Measurements from ENCODE around the gene PPP3CA.

Gene PPP3CA

GRCh38 chr4:101009471-101009870, 337.9 kb downstream of the PPP3CA start:
- no peak overlapping the region for H2AFZ ChIP-seq (ENCODE audit: low read length)
- no peak overlapping the region for H3K4me2 ChIP-seq (ENCODE audit: low read length)

GRCh38 chr4:101008503-101008902, 338.8 kb downstream of the PPP3CA start:
- TF ChIP-seq CTCF (IDR thresholded peaks at IDR 0.05; ENCODE audit: low read length) (no peak), EZH2 (IDR thresholded peaks at IDR 0.05; ENCODE audit: borderline replicate concordance, low read length) (no peak)
- no peak overlapping the region for H3K27ac ChIP-seq (ENCODE audit: low read depth, low read length, poor library complexity, severe bottlenecking)

More at GRCh38 chr4:101009471-101009870, 337.9 kb downstream of the PPP3CA start:
- no peaks in the 10 kb centered on the region for H3K79me2 ChIP-seq (ENCODE audit: insufficient read depth, low read length)
- no peaks in the 10 kb centered on the region for H4K20me1 ChIP-seq (ENCODE audit: insufficient read depth, low read length)
- H3K27me3 ChIP-seq (ENCODE audit: insufficient read depth, low read length): no peaks in the 10 kb centered on the region
- no peaks in the 10 kb centered on the region for H3K9me3 ChIP-seq (ENCODE audit: low read length)
- no peaks in the 10 kb centered on the region for H3K9me2 ChIP-seq (ENCODE audit: low read depth, low read length)
- H3K4me3 ChIP-seq (ENCODE audit: low read depth, low read length, poor library complexity, severe bottlenecking): no peak overlapping the region
- H3F3A ChIP-seq (ENCODE audit: insufficient read depth, low read length): no peaks in the 10 kb centered on the region
- no peak for TF ChIP-seq EZH2 (IDR thresholded peaks at IDR 0.05; ENCODE audit: borderline replicate concordance, low read length)
- no peak for TF ChIP-seq CTCF (IDR thresholded peaks at IDR 0.05; ENCODE audit: low read length)
- no peaks in the 10 kb centered on the region for H3K36me3 ChIP-seq (ENCODE audit: insufficient read depth, low read length)
- no peak overlapping the region for H3K9ac ChIP-seq (ENCODE audit: low read length)
- H3K27ac ChIP-seq (ENCODE audit: low read depth, low read length, poor library complexity, severe bottlenecking): no peak overlapping the region
- H3K4me1 ChIP-seq (ENCODE audit: insufficient read depth, low read length, severe bottlenecking): no peaks in the 10 kb centered on the region

GRCh38 chr4:101005659-101006058, 341.7 kb downstream of the PPP3CA start:
- Histone ChIP-seq H2AFZ (ENCODE audit: low read length) (no peak overlapping the region), H3K27me3 (ENCODE audit: insufficient read depth, low read length) (no peaks in the 10 kb centered on the region), H3K79me2 (ENCODE audit: insufficient read depth, low read length) (no peaks in the 10 kb centered on the region), H3K9ac (ENCODE audit: low read length) (no peak overlapping the region), H3K36me3 (ENCODE audit: insufficient read depth, low read length) (no peaks in the 10 kb centered on the region), H3K27ac (ENCODE audit: low read depth, low read length, poor library complexity, severe bottlenecking) (no peak overlapping the region), H3K4me1 (ENCODE audit: insufficient read depth, low read length, severe bottlenecking) (no peaks in the 10 kb centered on the region), H3F3A (ENCODE audit: insufficient read depth, low read length) (no peaks in the 10 kb centered on the region), H3K4me2 (ENCODE audit: low read length) (no peak overlapping the region), H3K9me3 (ENCODE audit: low read length) (no peaks in the 10 kb centered on the region), H3K9me2 (ENCODE audit: low read depth, low read length) (no peaks in the 10 kb centered on the region), H3K4me3 (ENCODE audit: low read depth, low read length, poor library complexity, severe bottlenecking) (no peak overlapping the region), H4K20me1 (ENCODE audit: insufficient read depth, low read length) (no peaks in the 10 kb centered on the region)
- TF ChIP-seq CTCF (IDR thresholded peaks at IDR 0.05; ENCODE audit: low read length) (no peak), EZH2 (IDR thresholded peaks at IDR 0.05; ENCODE audit: borderline replicate concordance, low read length) (no peak)

More at GRCh38 chr4:101008503-101008902, 338.8 kb downstream of the PPP3CA start:
- Histone ChIP-seq H3F3A (ENCODE audit: insufficient read depth, low read length) (no peaks in the 10 kb centered on the region), H3K4me3 (ENCODE audit: low read depth, low read length, poor library complexity, severe bottlenecking) (no peak overlapping the region), H3K9ac (ENCODE audit: low read length) (no peak overlapping the region), H2AFZ (ENCODE audit: low read length) (no peak overlapping the region), H3K4me1 (ENCODE audit: insufficient read depth, low read length, severe bottlenecking) (no peaks in the 10 kb centered on the region), H3K9me3 (ENCODE audit: low read length) (no peaks in the 10 kb centered on the region), H3K79me2 (ENCODE audit: insufficient read depth, low read length) (no peaks in the 10 kb centered on the region), H3K27me3 (ENCODE audit: insufficient read depth, low read length) (no peaks in the 10 kb centered on the region), H3K4me2 (ENCODE audit: low read length) (no peak overlapping the region), H3K36me3 (ENCODE audit: insufficient read depth, low read length) (no peaks in the 10 kb centered on the region), H4K20me1 (ENCODE audit: insufficient read depth, low read length) (no peaks in the 10 kb centered on the region), H3K9me2 (ENCODE audit: low read depth, low read length) (no peaks in the 10 kb centered on the region)
